ENCODE measurements around the gene VPS54.

Gene VPS54

DNA sequence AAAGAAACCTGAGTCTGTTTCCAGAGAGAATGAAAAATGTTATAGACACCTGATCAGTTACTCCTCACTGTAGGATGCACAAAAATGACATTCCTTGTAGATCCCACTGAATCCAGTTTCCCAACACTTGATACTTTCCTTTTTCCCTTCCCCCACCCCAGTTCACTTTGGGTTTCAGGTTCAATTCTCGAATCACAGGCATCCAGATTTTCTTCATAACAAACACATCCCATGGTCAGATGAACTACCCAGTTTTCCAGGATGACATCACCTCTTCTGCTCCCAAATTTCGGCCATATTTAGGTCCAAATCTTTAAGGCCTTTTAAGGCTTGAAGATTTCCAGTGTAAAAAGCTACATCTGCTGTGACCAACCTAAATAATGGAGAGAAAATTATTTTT is 126.1 kb downstream of the VPS54 start:
- DNase-seq, result no peak

DNA sequence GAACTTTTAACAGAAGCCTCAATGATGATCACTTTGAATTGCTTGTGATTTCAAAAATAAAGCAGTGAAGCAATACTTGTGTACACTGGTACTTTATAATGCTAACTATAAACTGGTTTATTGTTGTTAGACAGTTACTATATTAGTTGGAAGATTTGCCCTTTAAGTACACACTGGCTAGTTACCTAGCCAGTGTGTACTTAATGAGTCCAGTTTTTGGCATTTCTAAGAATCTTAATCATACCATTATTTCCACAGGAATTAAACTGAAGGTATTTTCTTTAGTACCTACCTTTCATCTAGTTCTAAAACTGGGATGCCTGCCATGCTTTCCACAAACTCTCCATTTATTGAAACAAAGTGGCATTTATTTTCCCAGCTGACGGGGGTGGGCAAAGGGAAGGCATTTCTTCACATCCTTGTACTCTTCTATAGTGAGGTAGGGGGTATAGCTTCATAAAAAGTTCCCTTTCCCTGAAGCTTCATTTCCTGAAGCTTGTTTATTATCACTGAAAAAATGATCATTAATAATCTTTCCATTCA is 127.7 kb downstream of the VPS54 start:
- no peak for DNase-seq

DNA sequence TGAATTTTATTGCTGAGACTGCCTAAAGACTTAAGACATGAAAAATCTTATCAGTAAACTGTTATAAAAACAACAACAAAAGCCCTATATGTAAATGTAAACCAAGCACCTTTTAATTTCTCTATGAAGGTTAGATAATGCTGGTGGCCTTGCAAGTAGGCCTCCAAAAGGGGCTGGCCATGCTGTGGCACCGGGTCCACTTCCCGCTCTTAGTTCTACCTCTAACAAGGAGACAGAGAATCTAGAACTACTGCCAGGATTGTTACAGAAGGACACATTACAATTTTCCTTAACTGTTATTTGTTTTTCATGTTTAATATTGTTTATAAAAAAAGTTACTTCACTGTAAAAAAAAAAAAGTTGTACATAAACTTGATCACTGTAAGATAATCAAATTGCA is 128.6 kb downstream of the VPS54 start:
- no peak for DNase-seq

DNA sequence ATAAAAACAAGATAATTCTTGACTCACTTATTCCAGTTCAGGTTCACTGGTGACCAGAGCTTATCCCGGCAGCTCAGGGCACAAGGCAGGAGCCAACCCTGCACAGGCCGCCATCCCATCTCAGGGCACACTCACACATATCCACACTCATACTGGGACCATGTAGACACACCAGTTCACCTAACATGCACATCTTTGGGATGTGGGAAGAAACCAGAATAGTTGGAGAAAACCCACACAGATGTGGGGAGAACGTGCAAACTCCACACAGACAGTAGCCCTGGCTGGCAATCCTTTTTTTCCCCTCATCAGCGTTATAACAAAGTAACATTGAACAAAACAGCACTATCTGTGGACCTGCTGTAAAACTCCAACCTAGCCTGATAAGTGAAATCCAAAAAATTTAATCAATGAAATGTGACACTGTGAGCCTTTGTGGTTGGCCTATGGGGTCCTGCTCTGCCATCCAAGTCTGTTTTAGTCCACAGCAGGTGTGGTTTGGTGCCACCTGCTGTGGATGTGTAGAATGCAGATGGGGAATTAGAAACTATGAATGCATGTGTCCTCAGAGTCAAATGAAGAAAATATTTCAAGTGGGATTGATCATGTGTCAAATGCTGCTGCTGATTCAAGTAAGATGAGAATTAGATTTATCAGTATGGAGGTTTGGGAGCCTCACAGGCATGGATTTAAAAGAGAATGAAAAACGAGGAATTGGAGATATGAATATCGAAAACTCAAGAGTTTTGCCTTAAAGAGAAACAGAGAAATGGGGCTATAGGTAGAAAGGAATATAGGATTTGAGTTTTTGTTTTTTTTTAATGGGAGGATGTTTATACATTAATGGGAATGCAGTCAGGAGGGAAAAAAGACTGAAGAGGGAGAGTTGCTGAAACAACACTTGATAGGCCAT is 130.5 kb downstream of the VPS54 start:
- DNase-seq, result peak; percentile 75

DNA sequence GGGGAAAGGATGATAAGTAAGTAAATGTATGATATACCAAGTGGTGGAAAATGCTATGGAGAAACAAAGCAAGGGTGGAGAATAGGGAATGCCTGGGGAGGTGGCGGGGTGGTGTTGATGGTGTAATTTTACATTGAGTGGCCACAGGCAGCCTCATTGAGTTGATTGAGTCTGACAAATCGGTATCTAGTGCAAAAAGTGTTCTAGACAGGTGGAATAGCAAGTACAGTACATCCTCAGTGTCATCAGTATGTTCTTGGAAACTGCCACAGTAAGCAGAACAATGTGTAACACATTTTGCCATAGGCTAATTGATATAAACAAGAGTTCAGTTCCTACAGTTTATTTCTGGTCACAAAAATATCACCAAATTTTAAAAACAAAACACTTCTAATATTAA is 131.2 kb downstream of the VPS54 start:
- DNase-seq, result no peak

DNA sequence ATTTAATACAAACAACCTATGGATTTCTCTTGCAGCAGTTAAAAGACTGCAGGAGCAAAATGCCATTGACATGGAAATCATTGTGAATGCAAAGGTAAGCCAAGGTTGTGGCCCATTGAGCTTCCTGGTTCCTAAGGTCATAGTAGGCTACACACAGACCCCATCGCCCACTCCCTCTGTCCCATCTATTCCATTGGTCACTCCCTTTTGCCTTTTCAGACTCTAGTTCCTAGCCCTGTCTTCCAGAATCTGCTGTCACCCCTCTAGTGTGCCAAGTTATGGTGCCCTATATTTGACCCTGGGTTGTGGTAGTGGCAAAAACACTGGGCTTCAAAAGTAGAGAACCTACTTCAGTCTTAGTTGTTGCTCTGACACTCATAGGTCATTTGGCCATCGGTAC is 132.8 kb downstream of the VPS54 start:
- no peak for DNase-seq

DNA sequence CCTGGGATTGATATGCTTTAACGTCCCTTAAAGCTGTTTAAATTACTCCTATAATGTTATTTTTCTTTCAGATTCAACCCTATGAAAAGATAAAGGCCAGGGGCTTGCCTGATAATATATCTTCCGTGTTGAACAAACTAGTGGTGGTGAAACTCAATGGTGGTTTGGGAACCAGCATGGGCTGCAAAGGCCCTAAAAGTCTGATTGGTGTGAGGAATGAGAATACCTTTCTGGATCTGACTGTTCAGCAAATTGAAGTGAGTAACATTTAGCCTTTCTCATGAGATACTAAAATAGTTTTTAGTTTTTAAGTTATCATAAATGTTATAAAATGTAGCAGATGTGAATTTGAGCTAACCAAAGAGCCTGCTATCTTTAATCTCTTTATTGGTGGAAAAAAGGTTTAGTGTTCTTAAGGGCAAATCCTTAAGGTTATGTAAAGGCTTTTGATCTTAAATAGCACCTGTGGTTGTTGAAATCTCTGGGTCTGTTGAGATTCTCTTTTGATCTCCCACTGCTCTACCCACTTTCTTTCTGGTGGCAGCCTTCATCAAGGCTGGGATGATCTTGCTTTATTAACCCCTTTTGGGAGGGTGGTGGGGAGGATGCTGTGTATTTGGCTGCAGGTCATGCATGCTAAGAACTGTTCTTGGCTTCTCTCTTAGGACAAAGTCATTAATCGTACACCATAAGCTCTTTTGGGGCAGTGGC is 136.7 kb downstream of the VPS54 start:
- peak; percentile 48 for DNase-seq

DNA sequence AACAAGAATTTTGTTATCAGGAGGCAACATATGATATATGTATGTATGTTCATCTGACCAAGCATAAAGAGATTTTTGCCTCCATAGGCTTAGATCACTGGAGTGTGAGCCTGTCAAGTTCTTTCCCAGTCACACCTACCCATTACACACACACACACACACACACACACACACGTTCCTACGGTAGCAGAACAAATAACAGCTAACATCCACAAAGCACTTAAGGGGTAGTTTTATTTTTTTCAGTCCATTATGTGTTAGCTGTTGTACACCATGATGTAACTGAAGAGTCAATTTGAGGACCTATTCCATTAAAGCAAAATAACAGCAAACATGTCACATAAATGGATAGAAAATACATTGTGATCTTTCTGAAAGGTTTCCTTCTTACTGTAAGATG is 138.0 kb downstream of the VPS54 start:
- DNase-seq, result no peak

DNA sequence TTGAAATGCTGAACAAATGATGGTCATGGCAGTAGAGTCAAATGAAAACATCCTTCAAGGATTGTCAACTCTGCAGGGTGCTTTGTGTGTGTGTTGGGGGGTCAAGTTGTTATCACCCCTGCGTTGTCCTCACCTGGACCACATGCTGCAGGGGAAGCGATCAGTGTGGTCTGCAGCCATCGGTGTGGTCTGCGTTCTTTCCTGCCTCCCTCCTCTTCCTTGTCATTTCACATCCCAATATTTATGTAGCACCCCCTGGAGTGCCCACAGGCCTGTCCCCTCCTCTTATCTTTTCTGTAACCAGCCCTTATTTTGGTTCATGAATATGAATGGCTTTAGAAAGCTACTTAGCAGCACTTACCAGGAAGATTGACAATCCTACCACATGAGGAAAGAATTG is 138.6 kb downstream of the VPS54 start:
- no peak for DNase-seq

DNA sequence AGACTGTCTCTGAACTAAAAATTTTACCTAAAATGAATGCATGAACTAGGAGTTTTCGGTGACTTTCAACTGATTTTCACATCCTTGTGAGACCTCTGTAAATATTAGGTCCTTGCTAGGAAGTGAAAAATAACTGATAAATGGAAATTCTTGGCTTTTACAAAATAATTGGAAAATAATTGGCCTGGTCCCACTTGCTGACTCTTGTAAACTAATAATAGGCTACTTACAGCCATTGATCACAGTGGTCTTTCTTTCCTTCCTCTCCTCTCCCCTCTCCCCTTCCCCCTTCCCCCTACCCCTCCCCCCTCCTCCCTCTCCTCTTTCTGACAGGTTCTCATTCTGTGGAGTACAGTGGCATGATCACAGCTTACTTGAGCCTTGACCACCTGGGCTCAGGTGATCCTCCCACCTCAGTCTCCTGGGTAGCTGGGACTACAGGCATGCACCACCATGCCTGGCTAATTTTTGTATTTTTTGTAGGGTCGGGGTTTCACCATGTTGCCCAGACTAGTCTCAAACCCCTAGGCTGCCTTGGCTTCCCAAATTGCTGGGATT is 139.3 kb downstream of the VPS54 start:
- DNase-seq, result no peak

DNA sequence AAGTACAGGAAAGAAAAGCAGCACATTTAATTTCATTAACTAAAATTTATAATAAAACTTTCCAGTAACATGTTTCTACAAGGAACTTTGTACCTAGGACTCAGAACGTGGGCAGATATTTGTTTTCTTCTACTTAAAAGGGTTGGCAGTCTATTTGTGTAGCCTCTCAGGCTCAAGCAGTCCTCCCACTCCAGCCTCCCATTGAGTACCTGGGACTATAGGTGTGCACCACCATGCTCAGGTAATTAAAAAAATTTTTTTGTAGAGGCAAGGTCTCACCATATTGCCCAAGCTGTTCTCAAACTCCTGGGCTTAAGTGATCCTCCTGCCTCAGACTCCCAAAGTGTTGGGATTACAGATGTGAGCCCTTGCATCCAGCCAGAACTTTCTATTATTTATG is 140.7 kb downstream of the VPS54 start:
- no peak for DNase-seq

DNA sequence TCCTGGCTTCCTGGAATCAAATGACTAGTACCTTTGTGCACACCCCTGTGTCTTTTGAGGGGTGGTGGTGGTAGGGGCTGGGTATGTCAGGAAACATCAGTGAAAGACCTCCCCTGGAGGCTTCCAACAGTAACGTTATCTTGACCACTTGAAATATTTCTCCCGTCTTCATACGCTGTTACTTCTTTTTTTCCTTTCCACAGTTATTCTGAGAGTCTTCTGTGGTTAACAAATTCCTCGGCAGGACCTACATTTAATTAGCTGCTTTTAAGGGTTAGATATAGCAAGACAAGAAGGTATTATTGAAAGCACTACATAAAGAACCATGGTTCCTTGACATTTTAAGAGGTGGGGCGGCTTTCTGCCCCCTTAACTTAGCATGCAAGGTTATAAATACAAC is 142.9 kb downstream of the VPS54 start:
- no peak for DNase-seq

DNA sequence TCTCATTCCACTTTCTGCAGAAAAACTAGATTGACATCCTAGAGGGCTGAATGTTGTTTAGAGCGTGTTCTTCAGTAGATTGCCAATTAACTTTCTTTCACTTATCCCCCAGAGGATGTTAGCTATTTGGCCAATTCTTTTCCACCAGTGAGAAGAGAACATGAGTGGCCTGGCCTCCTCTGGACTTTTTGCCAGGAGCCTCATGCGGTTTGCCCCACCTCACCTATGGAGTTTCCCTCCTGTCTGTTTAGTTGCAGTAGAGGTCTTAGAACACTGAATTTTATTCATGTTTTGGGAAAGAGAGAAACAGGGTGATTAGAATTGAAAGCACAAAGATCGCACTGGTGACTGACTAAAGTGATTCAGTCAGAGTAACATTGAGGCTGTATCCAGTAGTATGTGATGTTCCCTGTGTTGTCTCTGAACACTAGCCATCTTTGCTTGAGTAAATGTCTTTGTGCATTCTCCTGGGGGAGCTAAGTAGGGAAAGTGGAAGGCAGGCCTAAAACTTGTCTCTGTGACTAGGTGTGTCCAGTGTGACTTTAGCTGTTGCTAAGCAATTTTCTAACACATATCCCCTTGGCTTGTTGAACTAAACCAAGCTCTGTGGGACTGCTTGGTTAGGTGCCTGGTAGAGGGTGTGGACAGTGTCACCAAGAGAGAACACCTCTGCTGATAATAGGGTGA is 143.5 kb downstream of the VPS54 start:
- DNase-seq, result no peak

DNA sequence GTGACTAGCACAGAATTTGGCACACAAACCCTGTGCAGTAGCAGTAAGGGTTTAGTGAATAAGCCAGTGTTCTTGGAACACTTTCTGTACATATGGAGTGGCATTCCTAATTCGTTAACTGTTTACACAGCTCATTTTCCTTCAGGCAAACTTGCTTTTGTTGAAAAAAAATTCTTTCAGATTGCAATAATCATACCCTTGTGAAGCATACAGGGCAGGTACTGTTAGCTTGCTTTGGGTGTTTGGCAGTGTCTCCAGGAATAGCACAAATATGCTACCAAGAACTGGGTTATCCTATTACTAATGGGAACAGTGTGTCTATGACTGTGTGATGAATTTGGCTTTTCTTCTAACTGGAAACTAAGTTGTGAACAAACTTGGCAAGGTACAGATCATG is 144.1 kb downstream of the VPS54 start:
- DNase-seq, result no peak

DNA sequence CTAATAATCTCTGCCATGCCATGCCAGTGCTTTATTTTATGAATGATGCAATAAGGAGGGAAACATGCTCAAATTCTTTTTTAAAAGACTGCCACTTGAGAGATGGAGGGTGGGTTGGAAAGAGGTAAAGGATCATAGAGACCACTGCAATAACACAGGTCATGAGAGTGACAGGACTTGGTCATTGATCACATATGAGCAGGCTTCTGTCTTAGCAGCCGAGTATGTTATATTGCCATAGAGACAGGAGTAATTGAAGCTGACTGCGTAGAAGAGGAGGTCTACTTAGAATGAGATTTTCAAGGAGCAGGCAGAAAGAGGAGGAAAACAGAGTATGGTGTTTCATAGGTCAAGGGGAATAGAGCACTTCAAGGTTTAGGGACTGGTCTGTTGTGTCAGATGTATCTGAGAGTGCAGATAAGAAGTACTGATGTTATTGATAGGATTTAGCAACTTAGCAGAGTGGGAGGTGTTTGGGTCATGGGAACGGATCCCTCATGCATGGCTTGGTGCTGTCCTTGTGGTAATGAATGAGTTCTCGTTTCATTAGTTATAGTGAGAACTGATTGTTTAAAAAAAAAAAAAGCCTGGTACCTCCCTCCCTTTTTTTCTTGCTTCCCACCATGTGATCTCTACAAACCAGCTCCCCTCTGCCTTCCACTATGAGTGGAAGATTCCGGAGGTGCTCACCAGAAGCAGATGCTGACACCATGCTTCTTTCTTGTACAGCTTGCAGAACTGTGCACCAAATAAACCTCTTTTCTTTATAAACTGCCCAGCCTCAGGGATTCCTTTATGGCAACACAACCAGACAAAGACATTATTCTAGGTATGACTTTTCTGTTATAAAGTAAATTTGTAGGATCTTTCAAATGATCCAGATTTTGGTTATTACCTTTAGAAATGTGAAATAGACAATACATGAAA is 144.8 kb downstream of the VPS54 start:
- no peak for DNase-seq

DNA sequence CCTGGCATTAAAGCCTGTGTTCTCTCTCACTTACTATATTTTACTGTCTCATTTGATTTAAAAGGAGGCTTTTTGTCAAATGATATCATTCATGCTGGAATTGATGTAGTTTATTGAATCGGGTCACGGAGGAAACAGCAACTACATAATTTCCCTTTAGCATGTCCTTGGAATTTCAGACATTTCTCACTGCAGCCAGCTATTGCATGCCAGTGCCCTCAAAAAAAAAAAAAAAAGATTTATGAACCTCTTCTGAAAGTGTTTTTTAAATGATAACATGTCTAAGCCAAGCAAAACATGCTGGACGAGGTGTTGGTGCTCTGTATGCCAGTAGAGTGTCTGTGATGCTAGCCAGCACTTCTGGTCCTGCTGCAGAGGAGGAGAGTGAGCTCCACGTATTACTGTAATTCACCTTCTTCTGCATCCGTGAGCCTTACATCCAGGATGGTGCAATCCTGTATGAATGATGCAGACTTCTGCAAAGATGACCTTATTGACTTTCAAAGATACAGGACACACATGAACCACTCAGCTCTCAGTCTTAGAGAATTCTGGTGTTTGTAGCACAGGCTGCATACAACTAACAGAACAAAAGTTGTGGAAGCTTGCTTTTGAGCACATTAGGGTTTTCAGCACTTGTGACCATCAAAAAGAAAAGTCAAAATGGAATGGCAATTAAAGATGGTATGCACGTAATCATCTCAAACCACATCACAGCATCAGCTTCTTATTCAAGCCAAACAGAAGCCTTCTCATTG is 146.5 kb downstream of the VPS54 start:
- DNase-seq, result no peak

DNA sequence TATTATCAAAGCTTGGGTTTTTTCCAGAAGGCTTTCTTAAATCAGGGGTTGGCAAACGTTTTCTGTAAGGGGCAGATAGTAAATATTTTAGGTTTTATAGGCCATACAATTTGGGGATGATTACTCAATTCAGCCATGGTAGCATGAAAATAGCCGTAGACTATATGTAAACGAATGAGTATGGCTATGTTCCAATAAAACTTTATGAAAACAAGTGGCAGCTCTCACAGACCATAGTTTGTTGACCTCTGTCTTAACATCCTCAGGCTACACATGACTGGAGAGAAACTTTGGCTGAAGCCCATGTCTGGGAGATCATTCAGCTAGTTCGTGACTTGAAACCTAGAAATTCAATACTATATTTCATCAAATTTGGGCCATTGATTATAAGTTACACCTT is 147.4 kb downstream of the VPS54 start:
- no peak for DNase-seq

DNA sequence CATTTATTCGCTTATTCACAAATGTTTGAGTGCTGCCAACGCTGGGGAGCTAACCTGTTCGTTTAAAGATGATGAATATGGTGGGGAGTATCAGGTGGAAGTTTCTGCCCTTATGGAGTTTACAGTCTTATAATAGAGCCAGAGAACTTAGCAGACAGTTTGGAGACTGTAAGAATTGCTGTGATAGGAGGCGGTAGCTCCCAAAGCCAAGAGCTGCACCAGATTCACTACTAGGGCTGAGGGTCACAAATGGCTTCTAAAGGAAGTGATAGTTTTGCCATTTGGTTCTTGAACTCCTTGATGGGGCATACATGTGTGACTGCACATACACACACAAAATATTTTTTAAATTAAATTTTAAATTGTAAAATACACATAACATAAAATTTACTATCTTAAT is 148.5 kb downstream of the VPS54 start:
- no peak for DNase-seq

DNA sequence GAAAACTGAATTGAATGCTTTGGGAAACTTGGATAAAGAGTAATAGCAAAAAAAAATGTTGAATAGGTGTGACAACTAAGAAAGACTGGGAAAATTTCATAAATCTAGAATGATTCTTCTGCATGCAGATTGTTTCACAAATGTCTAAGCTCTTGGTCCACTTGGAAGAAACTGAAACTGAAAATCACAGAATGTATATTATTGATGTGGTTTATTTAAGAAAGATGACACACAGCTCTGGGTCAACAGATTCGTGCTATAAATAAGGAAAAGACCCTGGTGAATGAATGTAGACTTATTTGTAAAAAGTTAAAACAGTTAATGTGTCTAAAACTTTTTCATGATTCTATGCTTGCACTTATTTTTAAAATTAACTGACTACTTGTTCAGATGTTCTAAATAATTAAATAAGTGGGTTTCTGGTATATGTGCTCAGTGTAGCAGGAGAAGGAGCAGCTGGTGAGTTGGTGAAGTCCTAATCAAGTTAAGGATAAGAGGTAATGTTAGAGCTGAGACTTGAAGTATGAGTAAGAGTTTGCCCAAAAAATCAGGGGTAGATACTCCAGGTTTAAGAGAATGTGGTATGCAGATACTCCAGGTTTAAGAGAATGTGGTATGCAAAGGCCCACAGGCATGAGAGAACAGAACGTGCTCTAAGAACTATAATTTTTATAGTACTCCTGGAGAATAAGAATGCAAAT is 153.1 kb downstream of the VPS54 start:
- no peak for DNase-seq

DNA sequence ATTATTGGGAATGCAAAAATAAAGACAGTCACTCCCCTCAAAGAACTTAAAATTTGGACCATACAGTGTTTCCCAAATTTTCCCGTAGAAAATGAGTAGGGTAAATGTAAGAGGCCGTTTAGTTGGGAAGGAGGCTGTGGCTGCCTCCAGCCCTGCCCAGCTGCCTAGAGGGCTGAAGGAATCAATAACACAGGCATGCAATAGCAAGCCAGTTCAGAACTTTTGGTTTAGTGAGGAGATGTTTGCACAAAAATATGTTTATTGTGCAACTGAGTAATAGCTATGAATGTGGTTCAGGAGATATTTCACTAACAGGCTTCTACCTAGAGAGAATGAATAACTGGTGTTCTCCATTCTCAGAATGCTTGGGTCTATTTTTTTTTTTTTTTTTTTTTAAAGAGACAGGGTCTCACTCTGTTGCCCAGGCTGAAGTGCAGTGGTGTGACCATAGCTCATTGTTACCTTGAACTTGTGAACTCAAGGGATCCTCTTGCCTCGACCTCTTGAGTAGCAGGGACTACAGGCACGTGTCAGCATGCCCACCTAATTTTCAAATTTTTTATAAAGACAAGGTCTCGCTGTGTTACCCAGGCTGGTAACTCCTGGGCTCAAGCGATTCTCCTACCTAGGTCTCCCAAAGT is 153.9 kb downstream of the VPS54 start:
- no peak for DNase-seq
